Activated CD4-positive, alpha-beta T cell treated with anti-CD3 and anti-CD28 coated beads, Interleukin-2, amount 10 ng/mL, durations not matched to agents 7 days and 5 days (primary cell): ENCODE measurements around the gene INHBE. TPM values are rescaled to one million over a fixed set of nuclear protein-coding genes. Genes with fewer than 3 reads are reported as not detected.
"Not testable (repeated sequence)": the region's sequence is repeated elsewhere in the genome, so short reads cannot be mapped to it uniquely, and the experiment has no call there.

Experiments used
- CTCF ChIA-PET: fragments of 350-600 bp; sonication (Branson Sonifier 250); formaldehyde crosslinking; loops from one replicate; lab custom pipeline; 2021; ENCODE audit warnings: antibody characterized with exemption; lab: Charles Lee
- POLR2A ChIA-PET: fragments of 350-600 bp; sonication (Branson Sonifier 250); formaldehyde crosslinking; loops from one replicate; lab custom pipeline; 2021; ENCODE audit warnings: antibody characterized with exemption; lab: Charles Lee
- DNase-seq: peaks from one replicate; pipeline ENCODE4 v3.0.0-alpha.2; 2020
- H3K27ac Mint-ChIP-seq: one replicate; pipeline ENCODE4 v1.8.0; 2021; ENCODE audit warnings: mild to moderate bottlenecking, moderate library complexity, mixed read lengths
- H3K27me3 Mint-ChIP-seq: one replicate; pipeline ENCODE4 v1.8.0; 2021; ENCODE audit warnings: mixed read lengths
- H3K36me3 Mint-ChIP-seq: one replicate; pipeline ENCODE4 v1.8.0; 2021; ENCODE audit warnings: low read depth, mixed read lengths
- H3K4me1 Mint-ChIP-seq: one replicate; pipeline ENCODE4 v1.8.0; 2021; ENCODE audit warnings: mixed read lengths
- H3K4me3 Mint-ChIP-seq: one replicate; pipeline ENCODE4 v1.8.0; 2021; ENCODE audit warnings: mild to moderate bottlenecking, moderate library complexity, mixed read lengths
- H3K9me3 Mint-ChIP-seq: one replicate; pipeline ENCODE4 v1.8.0; 2021; ENCODE audit warnings: mixed read lengths
- total RNA-seq, 2 experiments: library from RNA; stranded (reverse); gene quantifications; one replicate each; pipeline ENCODE4 v1.2.3, GENCODE V29; 2021

INHBE gene
- total RNA-seq, 2 experiments from 2014 or later = not detected

- ChIA-PET CTCF (interaction anchor here (0.7 to 1.6 kb wide), 5 partner anchors 12 to 190 kb away, joined by 3 to 5 read pairs (median 4); partner anchors contain the start of gene GLI1), POLR2A (no interaction called here)
- Mint-ChIP-seq H3K27ac (peak overlapping the region; percentile 100), H3K4me3 (peak overlapping the region; percentile 100), H3K9me3 (no peaks in the 10 kb centered on the region), H3K36me3 (peaks cover 17% of the 10 kb centered on the region), H3K27me3 (no peaks in the 10 kb centered on the region), H3K4me1 (peaks cover 39% of the 10 kb centered on the region)
- peak; percentile 42 for DNase-seq
Observed at GRCh38 chr12:57430112-57430930, 24.8 kb upstream of the INHBE start.

- ChIA-PET CTCF (interaction anchor here (0.9 to 2.7 kb wide), 2 partner anchors 24 to 28 kb away, joined by 3 to 10 read pairs; partner anchors contain the start of gene INHBE), POLR2A (no interaction called here)
- no peaks in the 10 kb centered on the region for H3K27me3 Mint-ChIP-seq
- H3K9me3 Mint-ChIP-seq = no peaks in the 10 kb centered on the region
- peak within 1 kb of the TSS; percentile 100 for H3K27ac Mint-ChIP-seq
- H3K4me1 Mint-ChIP-seq = peaks cover 42% of the 10 kb centered on the region
- peak; percentile 95 for DNase-seq
- peaks cover 11% of the 10 kb centered on the region for H3K36me3 Mint-ChIP-seq
- peak within 1 kb of the TSS; percentile 100 for H3K4me3 Mint-ChIP-seq
Observed at GRCh38 chr12:57430931-57431566, 24.1 kb upstream of the INHBE start, which contains the start of gene R3HDM2. Gene R3HDM2, minus strand, starts transcription at chr12:57431043. Its CDS starts 120,615 bp downstream, at chr12:57310428.

GRCh38 chr12:57431654-57432188 is 23.4 kb upstream of the INHBE start:
- Mint-ChIP-seq H3K4me3 (peak overlapping the region; percentile 91), H3K4me1 (peaks cover 37% of the 10 kb centered on the region), H3K27ac (peak overlapping the region; percentile 99), H3K27me3 (no peaks in the 10 kb centered on the region), H3K9me3 (no peaks in the 10 kb centered on the region), H3K36me3 (peaks cover 7% of the 10 kb centered on the region)
- no peak for DNase-seq
- ChIA-PET CTCF (interaction anchor here (0.9 to 3.5 kb wide), 4 partner anchors 21 to 28 kb away, joined by 3 to 14 read pairs (median 6); partner anchors contain the start of genes GLI1 and INHBE), POLR2A (no interaction called here)

- Mint-ChIP-seq H3K4me3 (no peak overlapping the region), H3K27me3 (peaks cover under 1% of the 10 kb centered on the region), H3K27ac (no peak overlapping the region), H3K36me3 (peaks cover 7% of the 10 kb centered on the region), H3K9me3 (no peaks in the 10 kb centered on the region), H3K4me1 (peaks cover 30% of the 10 kb centered on the region)
- ChIA-PET CTCF (interaction anchor here (1.1 to 3.5 kb wide), 3 partner anchors 10 to 22 kb away, joined by 3 to 14 read pairs (median 10); partner anchors contain the start of gene INHBE), POLR2A (no interaction called here)
- no peak for DNase-seq
Observed at GRCh38 chr12:57433370-57433769, 21.7 kb upstream of the INHBE start.

GRCh38 chr12:57434517-57435223 is 20.4 kb upstream of the INHBE start, which contains the start of gene INHBC:
Gene INHBC, plus strand, starts transcription at chr12:57434784. Its CDS starts 103 bp downstream, at chr12:57434887.
- peaks cover 4% of the 10 kb centered on the region for H3K27me3 Mint-ChIP-seq
- CTCF ChIA-PET = interaction anchor here (0.8 to 4.5 kb wide), 10 partner anchors 13 to 252 kb away, joined by 3 to 28 read pairs (median 3); partner anchors contain the start of gene GLI1
- peaks cover 24% of the 10 kb centered on the region for H3K4me1 Mint-ChIP-seq
- POLR2A ChIA-PET = interaction anchor here (0.5 kb wide), 1 partner anchor 98 kb away, joined by 3 read pairs; no protein-coding TSS in a partner anchor
- no peak within 1 kb of the TSS for H3K4me3 Mint-ChIP-seq
- H3K27ac Mint-ChIP-seq = peak within 1 kb of the TSS; percentile 68
- H3K9me3 Mint-ChIP-seq = no peaks in the 10 kb centered on the region
- H3K36me3 Mint-ChIP-seq = peaks cover 2% of the 10 kb centered on the region
- DNase-seq = no peak

- H3K4me3 Mint-ChIP-seq = no peak overlapping the region
- peaks cover 19% of the 10 kb centered on the region for H3K4me1 Mint-ChIP-seq
- H3K27me3 Mint-ChIP-seq = peaks cover 7% of the 10 kb centered on the region
- H3K36me3 Mint-ChIP-seq = no peaks in the 10 kb centered on the region
- peak overlapping the region; percentile 68 for H3K27ac Mint-ChIP-seq
- no peak for DNase-seq
- ChIA-PET POLR2A (interaction anchor here (0.5 kb wide), 1 partner anchor 98 kb away, joined by 3 read pairs; no protein-coding TSS in a partner anchor), CTCF (interaction anchor here (0.8 to 4.5 kb wide), 10 partner anchors 13 to 252 kb away, joined by 3 to 28 read pairs (median 3); partner anchors contain the start of gene GLI1)
- H3K9me3 Mint-ChIP-seq = no peaks in the 10 kb centered on the region
Observed at GRCh38 chr12:57435293-57435692, 19.8 kb upstream of the INHBE start.

GRCh38 chr12:57438400-57438799 is 16.7 kb upstream of the INHBE start:
- peaks cover 11% of the 10 kb centered on the region for H3K27me3 Mint-ChIP-seq
- no peak overlapping the region for H3K4me3 Mint-ChIP-seq
- peaks cover 3% of the 10 kb centered on the region for H3K36me3 Mint-ChIP-seq
- H3K4me1 Mint-ChIP-seq = peaks cover 5% of the 10 kb centered on the region
- no peak overlapping the region for H3K27ac Mint-ChIP-seq
- DNase-seq = no peak
- ChIA-PET CTCF (interaction anchor here (2.8 to 4.5 kb wide), 2 partner anchors 14 to 20 kb away, joined by 13 to 28 read pairs; partner anchors contain the start of gene GLI1), POLR2A (no interaction called here)
- H3K9me3 Mint-ChIP-seq = peaks cover 7% of the 10 kb centered on the region

- Mint-ChIP-seq H3K4me1 (peaks cover 5% of the 10 kb centered on the region), H3K4me3 (no peak overlapping the region), H3K27ac (no peak overlapping the region), H3K9me3 (peaks cover 7% of the 10 kb centered on the region), H3K27me3 (peaks cover 11% of the 10 kb centered on the region), H3K36me3 (peaks cover 3% of the 10 kb centered on the region)
- no peak for DNase-seq
- ChIA-PET CTCF (interaction anchor here (1.0 kb wide), 1 partner anchor 19 kb away, joined by 6 read pairs; the partner anchor contains the start of gene GLI1), POLR2A (no interaction called here)
Observed at GRCh38 chr12:57439762-57440266, 15.3 kb upstream of the INHBE start.

- H3K9me3 Mint-ChIP-seq, H3K36me3 Mint-ChIP-seq, H3K4me1 Mint-ChIP-seq, DNase-seq, H3K4me3 Mint-ChIP-seq, H3K27ac Mint-ChIP-seq: not testable (repeated sequence)
- H3K27me3 Mint-ChIP-seq = peaks cover 11% of the 10 kb centered on the region
- POLR2A ChIA-PET = interaction anchor here (0.6 kb wide), 1 partner anchor 370 kb away, joined by 3 read pairs; no protein-coding TSS in a partner anchor
- CTCF ChIA-PET = interaction anchor here (4.1 kb wide), 1 partner anchor 18 kb away, joined by 15 read pairs; the partner anchor contains the start of gene GLI1
Observed at GRCh38 chr12:57441393-57441792, 13.7 kb upstream of the INHBE start.

GRCh38 chr12:57441846-57442427 is 13.2 kb upstream of the INHBE start:
- ChIA-PET CTCF (interaction anchor here (4.1 to 4.2 kb wide), 2 partner anchors 13 to 17 kb away, joined by 15 to 31 read pairs; partner anchors contain the start of genes GLI1 and INHBE), POLR2A (no interaction called here)
- Mint-ChIP-seq H3K4me3 (no peak overlapping the region), H3K27ac (no peak overlapping the region), H3K36me3 (peaks cover 3% of the 10 kb centered on the region), H3K4me1 (no peaks in the 10 kb centered on the region), H3K27me3 (peaks cover 11% of the 10 kb centered on the region), H3K9me3 (peaks cover 7% of the 10 kb centered on the region)
- DNase-seq = no peak

GRCh38 chr12:57444337-57444736 is 10.8 kb upstream of the INHBE start:
- CTCF ChIA-PET = interaction anchor here (1.7 to 4.2 kb wide), 3 partner anchors 10 to 15 kb away, joined by 3 to 31 read pairs (median 15); partner anchors contain the start of genes GLI1 and INHBE
- H3K27me3 Mint-ChIP-seq, H3K9me3 Mint-ChIP-seq, H3K4me3 Mint-ChIP-seq, POLR2A ChIA-PET, H3K27ac Mint-ChIP-seq, DNase-seq, H3K36me3 Mint-ChIP-seq, H3K4me1 Mint-ChIP-seq: not testable (repeated sequence)
